ENCODE measurements around the gene CRYAB.

Gene CRYAB

DNA sequence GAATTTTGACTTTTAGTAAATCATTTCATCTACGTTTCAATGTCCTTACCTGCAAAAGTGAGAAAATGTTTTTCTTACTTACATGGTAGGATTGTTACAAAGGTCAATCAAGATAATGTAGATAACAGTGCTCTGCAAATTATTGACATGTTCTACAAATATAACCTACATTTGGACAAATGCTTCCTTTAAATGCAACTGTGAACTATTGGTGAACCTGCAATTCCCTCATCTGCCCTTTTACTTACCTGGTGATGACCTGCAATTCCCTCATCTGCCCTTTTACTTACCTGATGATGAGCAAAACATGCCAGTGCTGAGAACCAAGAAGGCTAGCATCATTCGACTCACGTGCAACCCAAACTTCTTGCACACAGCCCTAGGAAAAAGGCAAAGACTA is 51.3 kb downstream of the CRYAB start:
- Mint-ChIP-seq H3K27me3 (ENCODE audit: low read depth) (no peaks in the 10 kb centered on the region), H3K4me1 (ENCODE audit: low read depth) (no peaks in the 10 kb centered on the region), H3K27ac (no peak overlapping the region), H3K36me3 (ENCODE audit: low read depth) (peaks cover 19% of the 10 kb centered on the region), H3K4me3 (no peak overlapping the region), H3K9me3 (no peaks in the 10 kb centered on the region)

Data from T-helper 1 cell treated with Interleukin-12 subunit alpha and Interleukin-12 subunit beta and Interleukin-4 antibody, amounts not matched to agents 30 μg/mL and 1 μg/mL, for 36 hours (primary cell).